ENCODE data around the gene TMEM117. TPM values are rescaled to one million over a fixed set of nuclear protein-coding genes. Genes with fewer than 3 reads are reported as not detected.
"Not testable (repeated sequence)": the region's sequence is repeated elsewhere in the genome, so short reads cannot be mapped to it uniquely, and the experiment has no call there.

The TMEM117 gene
- polyA plus RNA-seq, 1 donor = 14.9 TPM

- Histone ChIP-seq H3K36me3 (ENCODE audit: control insufficient read depth, insufficient read depth, low read length) (no peaks in the 10 kb centered on the region), H3K4me3 (ENCODE audit: low read length) (no peak overlapping the region), H3K4me1 (ENCODE audit: control insufficient read depth, insufficient read depth, low read length) (no peaks in the 10 kb centered on the region), H3K9me3 (ENCODE audit: control insufficient read depth, low read depth, low read length) (no peaks in the 10 kb centered on the region), H3K27me3 (ENCODE audit: control insufficient read depth, insufficient read depth, low read length) (no peaks in the 10 kb centered on the region), H3K27ac (ENCODE audit: low read length) (no peak overlapping the region)
- 90% methylated on average over 2 of the region's 4 CpGs for WGBS (ENCODE audit: insufficient coverage, low lambda C conversion rate)
- DNase-seq = no peak
Measured at GRCh38 chr12:44229846-44230245, 394.0 kb downstream of the TMEM117 start.

GRCh38 chr12:44235674-44236073 is 399.8 kb downstream of the TMEM117 start:
- H3K9me3 ChIP-seq (ENCODE audit: control insufficient read depth, low read depth, low read length) = no peaks in the 10 kb centered on the region
- H3K4me3 ChIP-seq (ENCODE audit: low read length) = no peak overlapping the region
- no peak for DNase-seq
- WGBS (ENCODE audit: insufficient coverage, low lambda C conversion rate) = 100% methylated on average over 1 of the region's 1 CpG
- H3K27me3 ChIP-seq (ENCODE audit: control insufficient read depth, insufficient read depth, low read length) = no peaks in the 10 kb centered on the region
- no peaks in the 10 kb centered on the region for H3K4me1 ChIP-seq (ENCODE audit: control insufficient read depth, insufficient read depth, low read length)
- no peak overlapping the region for H3K27ac ChIP-seq (ENCODE audit: low read length)
- H3K36me3 ChIP-seq (ENCODE audit: control insufficient read depth, insufficient read depth, low read length) = no peaks in the 10 kb centered on the region

GRCh38 chr12:44240186-44240585 is 404.3 kb downstream of the TMEM117 start:
- H3K9me3 ChIP-seq (ENCODE audit: control insufficient read depth, low read depth, low read length) = no peaks in the 10 kb centered on the region
- H3K4me3 ChIP-seq (ENCODE audit: low read length) = no peak overlapping the region
- no CpG with 5 or more reads among the region's 2 CpGs for WGBS (ENCODE audit: insufficient coverage, low lambda C conversion rate)
- H3K27me3 ChIP-seq (ENCODE audit: control insufficient read depth, insufficient read depth, low read length) = no peaks in the 10 kb centered on the region
- no peaks in the 10 kb centered on the region for H3K36me3 ChIP-seq (ENCODE audit: control insufficient read depth, insufficient read depth, low read length)
- H3K27ac ChIP-seq (ENCODE audit: low read length) = no peak overlapping the region
- H3K4me1 ChIP-seq (ENCODE audit: control insufficient read depth, insufficient read depth, low read length) = no peaks in the 10 kb centered on the region
- DNase-seq = no peak

GRCh38 chr12:44245932-44246331 is 410.1 kb downstream of the TMEM117 start:
- no peaks in the 10 kb centered on the region for H3K27me3 ChIP-seq (ENCODE audit: control insufficient read depth, insufficient read depth, low read length)
- no peak for DNase-seq
- no peaks in the 10 kb centered on the region for H3K4me1 ChIP-seq (ENCODE audit: control insufficient read depth, insufficient read depth, low read length)
- H3K27ac ChIP-seq (ENCODE audit: low read length) = no peak overlapping the region
- no peak overlapping the region for H3K4me3 ChIP-seq (ENCODE audit: low read length)
- 86% methylated on average over 1 of the region's 2 CpGs for WGBS (ENCODE audit: insufficient coverage, low lambda C conversion rate)
- no peaks in the 10 kb centered on the region for H3K9me3 ChIP-seq (ENCODE audit: control insufficient read depth, low read depth, low read length)
- H3K36me3 ChIP-seq (ENCODE audit: control insufficient read depth, insufficient read depth, low read length) = no peaks in the 10 kb centered on the region

GRCh38 chr12:44246482-44247105 is 410.7 kb downstream of the TMEM117 start:
- Histone ChIP-seq H3K9me3 (ENCODE audit: control insufficient read depth, low read depth, low read length) (no peaks in the 10 kb centered on the region), H3K4me1 (ENCODE audit: control insufficient read depth, insufficient read depth, low read length) (no peaks in the 10 kb centered on the region), H3K36me3 (ENCODE audit: control insufficient read depth, insufficient read depth, low read length) (no peaks in the 10 kb centered on the region), H3K27me3 (ENCODE audit: control insufficient read depth, insufficient read depth, low read length) (no peaks in the 10 kb centered on the region), H3K27ac (ENCODE audit: low read length) (no peak overlapping the region), H3K4me3 (ENCODE audit: low read length) (no peak overlapping the region)
- WGBS (ENCODE audit: insufficient coverage, low lambda C conversion rate) = no CpG with 5 or more reads among the region's 3 CpGs
- DNase-seq = no peak

- no peak for DNase-seq
- no peak overlapping the region for H3K4me3 ChIP-seq (ENCODE audit: low read length)
- no peak overlapping the region for H3K27ac ChIP-seq (ENCODE audit: low read length)
- H3K9me3 ChIP-seq (ENCODE audit: control insufficient read depth, low read depth, low read length) = no peaks in the 10 kb centered on the region
- no CpG with 5 or more reads among the region's 4 CpGs for WGBS (ENCODE audit: insufficient coverage, low lambda C conversion rate)
- H3K36me3 ChIP-seq (ENCODE audit: control insufficient read depth, insufficient read depth, low read length) = no peaks in the 10 kb centered on the region
- H3K4me1 ChIP-seq (ENCODE audit: control insufficient read depth, insufficient read depth, low read length) = no peaks in the 10 kb centered on the region
- no peaks in the 10 kb centered on the region for H3K27me3 ChIP-seq (ENCODE audit: control insufficient read depth, insufficient read depth, low read length)
Measured at GRCh38 chr12:44247588-44247987, 411.7 kb downstream of the TMEM117 start.

GRCh38 chr12:44248436-44248835 is 412.6 kb downstream of the TMEM117 start:
- Histone ChIP-seq H3K36me3 (ENCODE audit: control insufficient read depth, insufficient read depth, low read length) (no peaks in the 10 kb centered on the region), H3K4me3 (ENCODE audit: low read length) (no peak overlapping the region), H3K27me3 (ENCODE audit: control insufficient read depth, insufficient read depth, low read length) (no peaks in the 10 kb centered on the region), H3K9me3 (ENCODE audit: control insufficient read depth, low read depth, low read length) (no peaks in the 10 kb centered on the region), H3K27ac (ENCODE audit: low read length) (no peak overlapping the region), H3K4me1 (ENCODE audit: control insufficient read depth, insufficient read depth, low read length) (no peaks in the 10 kb centered on the region)
- WGBS (ENCODE audit: insufficient coverage, low lambda C conversion rate) = no CpG with 5 or more reads among the region's 4 CpGs
- DNase-seq = no peak

GRCh38 chr12:44250440-44250839 is 414.6 kb downstream of the TMEM117 start:
- no CpG with 5 or more reads among the region's 1 CpG for WGBS (ENCODE audit: insufficient coverage, low lambda C conversion rate)
- H3K4me3 ChIP-seq (ENCODE audit: low read length); H3K36me3 ChIP-seq (ENCODE audit: control insufficient read depth, insufficient read depth, low read length): not testable (repeated sequence)

GRCh38 chr12:44253338-44253856 is 417.5 kb downstream of the TMEM117 start:
- WGBS (ENCODE audit: insufficient coverage, low lambda C conversion rate) = no CpG with 5 or more reads among the region's 2 CpGs
- Histone ChIP-seq H3K27ac (ENCODE audit: low read length) (no peak overlapping the region), H3K9me3 (ENCODE audit: control insufficient read depth, low read depth, low read length) (no peaks in the 10 kb centered on the region), H3K4me1 (ENCODE audit: control insufficient read depth, insufficient read depth, low read length) (no peaks in the 10 kb centered on the region), H3K27me3 (ENCODE audit: control insufficient read depth, insufficient read depth, low read length) (no peaks in the 10 kb centered on the region), H3K4me3 (ENCODE audit: low read length) (no peak overlapping the region), H3K36me3 (ENCODE audit: control insufficient read depth, insufficient read depth, low read length) (no peaks in the 10 kb centered on the region)
- DNase-seq = no peak

More at GRCh38 chr12:44250440-44250839, 414.6 kb downstream of the TMEM117 start:
- not testable (repeated sequence) for H3K27me3 ChIP-seq (ENCODE audit: control insufficient read depth, insufficient read depth, low read length); H3K27ac ChIP-seq (ENCODE audit: low read length); DNase-seq; H3K9me3 ChIP-seq (ENCODE audit: control insufficient read depth, low read depth, low read length); H3K4me1 ChIP-seq (ENCODE audit: control insufficient read depth, insufficient read depth, low read length)

GRCh38 chr12:44258246-44258645 is 422.4 kb downstream of the TMEM117 start:
- H3K4me1 ChIP-seq (ENCODE audit: control insufficient read depth, insufficient read depth, low read length) = no peaks in the 10 kb centered on the region
- H3K27ac ChIP-seq (ENCODE audit: low read length) = no peak overlapping the region
- no peaks in the 10 kb centered on the region for H3K9me3 ChIP-seq (ENCODE audit: control insufficient read depth, low read depth, low read length)
- no peak for DNase-seq
- 100% methylated on average over 1 of the region's 1 CpG for WGBS (ENCODE audit: insufficient coverage, low lambda C conversion rate)
- no peaks in the 10 kb centered on the region for H3K36me3 ChIP-seq (ENCODE audit: control insufficient read depth, insufficient read depth, low read length)
- no peaks in the 10 kb centered on the region for H3K27me3 ChIP-seq (ENCODE audit: control insufficient read depth, insufficient read depth, low read length)
- H3K4me3 ChIP-seq (ENCODE audit: low read length) = no peak overlapping the region

- Histone ChIP-seq H3K27ac (ENCODE audit: low read length) (no peak overlapping the region), H3K4me1 (ENCODE audit: control insufficient read depth, insufficient read depth, low read length) (no peaks in the 10 kb centered on the region), H3K4me3 (ENCODE audit: low read length) (no peak overlapping the region), H3K27me3 (ENCODE audit: control insufficient read depth, insufficient read depth, low read length) (no peaks in the 10 kb centered on the region), H3K36me3 (ENCODE audit: control insufficient read depth, insufficient read depth, low read length) (no peaks in the 10 kb centered on the region), H3K9me3 (ENCODE audit: control insufficient read depth, low read depth, low read length) (no peaks in the 10 kb centered on the region)
- WGBS (ENCODE audit: insufficient coverage, low lambda C conversion rate) = 100% methylated on average over 2 of the region's 6 CpGs
- DNase-seq = no peak
Measured at GRCh38 chr12:44259890-44260289, 424.0 kb downstream of the TMEM117 start.
